Measurements from ENCODE around the gene RAB25.
"Not testable (repeated sequence)": the region's sequence is repeated elsewhere in the genome, so short reads cannot be mapped to it uniquely, and the experiment has no call there.

RAB25 gene

GRCh38 chr1:156055281-156056048, 5.5 kb upstream of the RAB25 start:
- no peak for DNase-seq

- DNase-seq: no peak
Observed at GRCh38 chr1:156056326-156056849, 4.6 kb upstream of the RAB25 start.

GRCh38 chr1:156062189-156062588, 1.2 kb downstream of the RAB25 start:
- no peak for DNase-seq

- DNase-seq: no peak
Observed at GRCh38 chr1:156063997-156064285, 3.0 kb downstream of the RAB25 start.

GRCh38 chr1:156064615-156065014, 3.7 kb downstream of the RAB25 start:
- no peak for DNase-seq

- DNase-seq: no peak
Observed at GRCh38 chr1:156065212-156065611, 4.3 kb downstream of the RAB25 start.

GRCh38 chr1:156065871-156066270, 4.9 kb downstream of the RAB25 start:
- no peak for DNase-seq

GRCh38 chr1:156067262-156067661, 6.3 kb downstream of the RAB25 start:
- no peak for DNase-seq

- no peak for DNase-seq
Observed at GRCh38 chr1:156069490-156070455, 8.8 kb downstream of the RAB25 start.

- DNase-seq: no peak
Observed at GRCh38 chr1:156070548-156070947, 9.6 kb downstream of the RAB25 start.

GRCh38 chr1:156071332-156071816, 10.4 kb downstream of the RAB25 start:
- DNase-seq: not testable (repeated sequence)

- DNase-seq: no peak
Observed at GRCh38 chr1:156072251-156072650, 11.3 kb downstream of the RAB25 start.

- DNase-seq: no peak
Observed at GRCh38 chr1:156073110-156073687, 12.2 kb downstream of the RAB25 start.

- no peak for DNase-seq
Observed at GRCh38 chr1:156073740-156074139, 12.8 kb downstream of the RAB25 start.

- no peak for DNase-seq
Observed at GRCh38 chr1:156074661-156075060, 13.7 kb downstream of the RAB25 start.

- DNase-seq: no peak
Observed at GRCh38 chr1:156075162-156075561, 14.2 kb downstream of the RAB25 start.

GRCh38 chr1:156075775-156076204, 14.8 kb downstream of the RAB25 start:
- no peak for DNase-seq

- no peak for DNase-seq
Observed at GRCh38 chr1:156076609-156077429, 15.9 kb downstream of the RAB25 start.

- DNase-seq: no peak
Observed at GRCh38 chr1:156077430-156077760, 16.4 kb downstream of the RAB25 start.

- DNase-seq: no peak
Observed at GRCh38 chr1:156078728-156079127, 17.8 kb downstream of the RAB25 start.

- DNase-seq: no peak
Observed at GRCh38 chr1:156079762-156080161, 18.8 kb downstream of the RAB25 start.

GRCh38 chr1:156080241-156080862, 19.4 kb downstream of the RAB25 start:
- DNase-seq: no peak
